Measurements from ENCODE around the gene COMMD8.

The COMMD8 gene

GRCh38 chr4:47485047-47485692, 21.7 kb upstream of the COMMD8 start, which contains the start of gene ATP10D:
ATP10D (plus strand) TSS chr4:47485275; CDS start chr4:47512541, 27,266 bp downstream.
- TF ChIP-seq CTCF (IDR thresholded peaks at IDR 0.05): no peak
- H3K27ac ChIP-seq: peak within 1 kb of the TSS; percentile 90 to 92
- H3K4me3 ChIP-seq: peak within 1 kb of the TSS; percentile 76
- DNase-seq (ENCODE audit: low spot score): peak; percentile 97

GRCh38 chr4:47484168-47484567, 20.7 kb upstream of the COMMD8 start:
- H3K27ac ChIP-seq: peak overlapping the region; percentile 90 to 92
- no peak for TF ChIP-seq CTCF (IDR thresholded peaks at IDR 0.05)

GRCh38 chr4:47483745-47484144, 20.2 kb upstream of the COMMD8 start:
- no peak overlapping the region for H3K4me3 ChIP-seq
- peak overlapping the region; percentile 90 to 92 for H3K27ac ChIP-seq
- no peak for TF ChIP-seq CTCF (IDR thresholded peaks at IDR 0.05)
- no peak for DNase-seq (ENCODE audit: low spot score)

More at GRCh38 chr4:47484168-47484567, 20.7 kb upstream of the COMMD8 start:
- H3K4me3 ChIP-seq: no peak overlapping the region
- no peak for DNase-seq (ENCODE audit: low spot score)

- Histone ChIP-seq H3K27ac (peak overlapping the region; percentile 5 to 25), H3K4me3 (no peak overlapping the region)
- DNase-seq (ENCODE audit: low spot score): no peak
- no peak for TF ChIP-seq CTCF (IDR thresholded peaks at IDR 0.05)
These were observed 18.8 kb upstream of the COMMD8 start for GRCh38 chr4:47482326-47482725.

- no peak for TF ChIP-seq CTCF (IDR thresholded peaks at IDR 0.05)
- no peak for DNase-seq (ENCODE audit: low spot score)
- no peak overlapping the region for H3K4me3 ChIP-seq
- H3K27ac ChIP-seq: no peak overlapping the region
These were observed 15.3 kb upstream of the COMMD8 start for GRCh38 chr4:47478804-47479203.

GRCh38 chr4:47475411-47475810, 11.9 kb upstream of the COMMD8 start:
- H3K4me3 ChIP-seq: no peak overlapping the region
- TF ChIP-seq CTCF (IDR thresholded peaks at IDR 0.05): no peak
- DNase-seq (ENCODE audit: low spot score): no peak
- no peak overlapping the region for H3K27ac ChIP-seq

GRCh38 chr4:47474799-47475198, 11.3 kb upstream of the COMMD8 start:
- no peak for TF ChIP-seq CTCF (IDR thresholded peaks at IDR 0.05)
- DNase-seq (ENCODE audit: low spot score): no peak

More at GRCh38 chr4:47474799-47475198, 11.3 kb upstream of the COMMD8 start:
- Histone ChIP-seq H3K27ac (no peak overlapping the region), H3K4me3 (no peak overlapping the region)
